HEK293 (cell line): Measurements from ENCODE around the gene NR3C2.

Experiments
- HOXA7 ChIP-seq: sonication (generic); formaldehyde crosslinking; IDR thresholded peaks from 2 replicates; pipeline ENCODE4 v1.8.1; 2022; ENCODE audit warnings: missing genetic modification reagents, borderline replicate concordance
- ZFP41 ChIP-seq: fragments of 450-650 bp; formaldehyde crosslinking; IDR thresholded peaks from 2 replicates; pipeline ENCODE4 v1.5.1; 2016; ENCODE audit warnings: missing biosample characterization, missing genetic modification characterization, borderline replicate concordance
- ZNF558 ChIP-seq: fragments of 450-650 bp; formaldehyde crosslinking; IDR thresholded peaks from 2 replicates; pipeline ENCODE4 v1.5.1; 2016; ENCODE audit warnings: missing biosample characterization, missing genetic modification characterization
- TF ChIP-seq, protein P1 (sequence below): fragments of 450-650 bp; formaldehyde crosslinking; IDR thresholded peaks from 2 replicates; pipeline ENCODE4 v1.5.1; 2016; ENCODE audit warnings: missing biosample characterization, missing genetic modification characterization

DNA sequence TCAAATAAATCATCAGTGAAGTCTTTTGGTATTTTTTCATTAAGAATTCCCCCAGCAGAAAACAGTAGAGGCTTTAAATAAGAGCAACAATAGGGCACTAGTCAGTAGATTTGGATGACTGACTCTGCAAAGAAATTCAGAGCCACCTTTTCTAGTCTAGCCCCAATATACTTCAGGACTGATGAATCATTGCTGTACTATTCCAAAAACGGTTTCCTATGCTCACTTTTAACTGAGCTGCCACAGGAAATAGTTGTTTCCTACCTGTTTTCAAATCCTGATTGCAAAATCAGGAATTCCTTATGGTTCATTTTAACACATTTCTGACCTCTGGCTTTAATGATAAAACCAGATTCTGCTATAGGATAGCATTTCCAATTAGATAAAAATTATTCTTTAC lies 171.6 kb downstream of the NR3C2 start:
- TF ChIP-seq, protein P1, sequence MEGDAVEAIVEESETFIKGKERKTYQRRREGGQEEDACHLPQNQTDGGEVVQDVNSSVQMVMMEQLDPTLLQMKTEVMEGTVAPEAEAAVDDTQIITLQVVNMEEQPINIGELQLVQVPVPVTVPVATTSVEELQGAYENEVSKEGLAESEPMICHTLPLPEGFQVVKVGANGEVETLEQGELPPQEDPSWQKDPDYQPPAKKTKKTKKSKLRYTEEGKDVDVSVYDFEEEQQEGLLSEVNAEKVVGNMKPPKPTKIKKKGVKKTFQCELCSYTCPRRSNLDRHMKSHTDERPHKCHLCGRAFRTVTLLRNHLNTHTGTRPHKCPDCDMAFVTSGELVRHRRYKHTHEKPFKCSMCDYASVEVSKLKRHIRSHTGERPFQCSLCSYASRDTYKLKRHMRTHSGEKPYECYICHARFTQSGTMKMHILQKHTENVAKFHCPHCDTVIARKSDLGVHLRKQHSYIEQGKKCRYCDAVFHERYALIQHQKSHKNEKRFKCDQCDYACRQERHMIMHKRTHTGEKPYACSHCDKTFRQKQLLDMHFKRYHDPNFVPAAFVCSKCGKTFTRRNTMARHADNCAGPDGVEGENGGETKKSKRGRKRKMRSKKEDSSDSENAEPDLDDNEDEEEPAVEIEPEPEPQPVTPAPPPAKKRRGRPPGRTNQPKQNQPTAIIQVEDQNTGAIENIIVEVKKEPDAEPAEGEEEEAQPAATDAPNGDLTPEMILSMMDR (tag by site-specific recombination) = no peak
- no peak for TF ChIP-seq HOXA7
- no peak for TF ChIP-seq ZFP41 (tag by site-specific recombination)
- TF ChIP-seq ZNF558 = no peak
